ENCODE data around the gene PTPN7. TPM values are rescaled to one million over a fixed set of nuclear protein-coding genes. Genes with fewer than 3 reads are reported as not detected.
"Not testable (repeated sequence)": the region's sequence is repeated elsewhere in the genome, so short reads cannot be mapped to it uniquely, and the experiment has no call there.

Gene PTPN7
- total RNA-seq, 1 donor from 2014 or later = 1.2 TPM

DNA sequence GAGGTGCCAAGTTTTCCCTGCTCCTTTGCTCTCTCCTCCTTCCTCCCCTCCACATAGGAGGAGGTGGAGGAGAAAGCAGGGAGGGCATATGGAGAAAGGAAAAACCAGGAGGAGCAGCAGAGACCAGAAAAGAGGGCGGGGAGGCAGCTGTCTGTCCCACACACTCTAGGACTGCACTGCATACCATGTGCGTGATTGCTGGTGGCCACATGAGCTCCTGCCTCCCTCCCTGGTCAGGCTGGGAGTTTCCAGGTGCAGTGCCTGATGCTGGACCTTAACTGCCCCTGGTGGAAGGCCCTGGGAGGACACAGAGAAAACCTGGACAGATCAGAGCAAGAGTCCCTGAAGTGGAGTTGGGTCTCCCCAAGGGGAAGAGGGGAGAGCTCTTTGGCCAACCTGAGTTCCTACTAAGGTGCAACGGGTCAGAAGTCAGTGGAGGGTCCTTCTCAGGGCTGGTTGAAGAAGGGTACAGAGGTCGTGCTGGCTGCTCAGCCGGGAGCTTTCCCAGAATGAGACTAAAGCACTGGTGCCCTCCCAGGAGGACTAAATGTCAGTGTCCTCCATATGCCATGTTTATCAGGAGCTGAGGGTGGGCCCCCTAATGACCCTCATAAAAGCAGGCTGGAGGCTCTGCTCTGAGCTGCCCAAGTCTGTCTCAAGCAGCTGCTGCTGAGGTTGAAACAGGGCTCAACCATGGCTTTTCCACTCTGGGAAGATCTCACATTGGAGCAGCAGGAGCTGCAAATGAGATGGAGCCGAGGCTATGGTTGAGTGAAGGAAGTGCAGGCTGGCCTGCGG, 29.7 kb upstream of the PTPN7 start:
- no peak for DNase-seq (ENCODE audit: low spot score)

- peak; percentile 61 for DNase-seq (ENCODE audit: low spot score)
These were observed 28.8 kb upstream of the PTPN7 start for GRCh38 chr1:202189001-202189790.

DNA sequence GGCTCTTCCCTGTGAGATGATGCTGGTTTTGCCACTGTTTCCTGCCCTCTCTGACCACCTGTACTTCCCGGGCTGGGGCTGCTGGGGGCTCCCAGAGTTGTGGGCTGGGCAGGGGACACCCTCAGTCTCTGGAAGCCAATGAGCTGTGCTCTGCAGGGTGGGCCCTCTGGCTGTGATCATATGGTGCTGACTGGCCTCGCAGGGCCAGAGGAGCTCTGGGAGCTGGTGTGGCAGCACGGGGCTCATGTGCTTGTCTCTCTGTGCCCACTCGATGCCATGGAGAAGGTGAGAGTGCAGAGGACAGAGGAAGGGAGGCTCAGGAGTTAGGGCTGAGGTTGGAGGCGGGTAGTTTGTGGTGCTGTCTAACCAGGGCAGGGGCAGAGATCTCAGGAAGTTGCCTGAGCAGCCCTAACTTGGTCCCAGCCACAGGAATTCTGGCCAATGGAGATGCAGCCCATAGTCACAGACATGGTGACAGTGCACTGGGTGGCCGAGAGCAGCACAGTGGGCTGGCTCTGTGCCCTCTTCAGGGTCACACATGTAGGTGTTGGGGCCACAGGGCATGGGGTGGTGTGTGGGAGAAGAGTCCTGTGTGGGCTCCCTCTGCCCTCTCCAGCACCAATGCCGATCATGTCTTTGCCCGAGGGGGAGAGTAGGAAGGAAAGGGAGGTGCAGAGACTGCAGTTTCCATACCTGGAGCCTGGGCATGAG, 27.4 kb upstream of the PTPN7 start:
- no peak for DNase-seq (ENCODE audit: low spot score)

DNA sequence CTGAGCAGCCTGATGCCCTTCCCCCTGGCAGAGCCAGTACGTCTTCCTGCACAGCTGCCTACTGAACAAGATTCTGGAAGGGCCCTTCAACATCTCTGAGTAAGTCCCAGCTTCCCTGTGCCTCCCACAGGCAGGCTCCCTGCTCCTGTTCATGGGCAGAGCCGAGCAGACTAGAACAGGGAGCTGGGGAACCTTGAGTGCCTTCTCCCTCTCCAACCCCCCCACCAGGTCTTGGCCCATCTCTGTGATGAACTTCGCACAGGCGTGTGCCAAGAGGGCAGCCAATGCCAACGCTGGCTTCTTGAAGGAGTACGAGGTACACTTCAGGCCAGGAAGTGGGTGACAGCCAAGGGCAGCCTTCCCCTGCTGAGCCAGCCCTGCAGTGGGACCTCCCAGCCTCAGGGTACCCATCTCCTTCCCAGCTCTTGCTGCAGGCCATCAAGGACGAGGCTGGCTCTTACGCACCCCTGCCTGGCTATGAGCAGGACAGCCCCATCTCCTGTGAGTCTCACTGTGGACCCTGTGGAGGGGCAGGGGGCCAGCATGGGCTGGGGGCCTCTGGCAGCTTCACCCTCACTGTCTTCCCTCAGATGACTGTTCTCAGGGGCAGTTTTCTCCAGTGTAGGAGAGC, 26.8 kb upstream of the PTPN7 start:
- DNase-seq (ENCODE audit: low spot score) = no peak

GRCh38 chr1:202186327-202186726, 25.9 kb upstream of the PTPN7 start:
- no peak for DNase-seq (ENCODE audit: low spot score)

GRCh38 chr1:202184750-202185460, 24.5 kb upstream of the PTPN7 start:
- DNase-seq (ENCODE audit: low spot score) = peak; percentile 85

GRCh38 chr1:202182040-202182877, 21.9 kb upstream of the PTPN7 start:
- peak; percentile 45 for DNase-seq (ENCODE audit: low spot score)

GRCh38 chr1:202181586-202181985, 21.2 kb upstream of the PTPN7 start:
- no peak for DNase-seq (ENCODE audit: low spot score)

- DNase-seq (ENCODE audit: low spot score) = not testable (repeated sequence)
These were observed 20.3 kb upstream of the PTPN7 start for GRCh38 chr1:202180751-202181139.

GRCh38 chr1:202179828-202180750, 19.7 kb upstream of the PTPN7 start:
- DNase-seq (ENCODE audit: low spot score) = no peak

GRCh38 chr1:202176949-202177927, 16.8 kb upstream of the PTPN7 start:
- no peak for DNase-seq (ENCODE audit: low spot score)

DNA sequence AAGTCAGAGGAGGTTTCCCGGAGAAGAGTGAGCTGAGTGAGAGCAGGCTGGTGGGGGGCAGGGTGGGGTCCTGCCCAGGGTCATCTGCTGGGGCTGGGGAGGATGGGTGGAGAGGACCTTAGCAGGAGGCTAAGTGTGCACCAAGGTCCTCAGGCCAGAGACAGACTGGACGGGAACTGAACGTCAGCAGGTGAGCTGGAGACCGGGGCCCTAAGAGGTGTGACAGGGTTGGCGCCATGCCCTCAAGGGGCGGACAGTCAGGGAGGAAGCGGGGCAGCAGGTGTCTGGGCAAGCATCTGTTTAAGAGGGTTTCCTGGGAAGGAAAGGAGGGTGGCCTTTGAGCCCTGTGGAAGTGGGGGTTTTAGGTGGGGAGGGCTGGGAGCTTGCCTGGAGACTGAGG, 13.6 kb upstream of the PTPN7 start:
- DNase-seq (ENCODE audit: low spot score) = no peak

GRCh38 chr1:202172015-202172355, 11.6 kb upstream of the PTPN7 start:
- DNase-seq (ENCODE audit: low spot score) = no peak

DNA sequence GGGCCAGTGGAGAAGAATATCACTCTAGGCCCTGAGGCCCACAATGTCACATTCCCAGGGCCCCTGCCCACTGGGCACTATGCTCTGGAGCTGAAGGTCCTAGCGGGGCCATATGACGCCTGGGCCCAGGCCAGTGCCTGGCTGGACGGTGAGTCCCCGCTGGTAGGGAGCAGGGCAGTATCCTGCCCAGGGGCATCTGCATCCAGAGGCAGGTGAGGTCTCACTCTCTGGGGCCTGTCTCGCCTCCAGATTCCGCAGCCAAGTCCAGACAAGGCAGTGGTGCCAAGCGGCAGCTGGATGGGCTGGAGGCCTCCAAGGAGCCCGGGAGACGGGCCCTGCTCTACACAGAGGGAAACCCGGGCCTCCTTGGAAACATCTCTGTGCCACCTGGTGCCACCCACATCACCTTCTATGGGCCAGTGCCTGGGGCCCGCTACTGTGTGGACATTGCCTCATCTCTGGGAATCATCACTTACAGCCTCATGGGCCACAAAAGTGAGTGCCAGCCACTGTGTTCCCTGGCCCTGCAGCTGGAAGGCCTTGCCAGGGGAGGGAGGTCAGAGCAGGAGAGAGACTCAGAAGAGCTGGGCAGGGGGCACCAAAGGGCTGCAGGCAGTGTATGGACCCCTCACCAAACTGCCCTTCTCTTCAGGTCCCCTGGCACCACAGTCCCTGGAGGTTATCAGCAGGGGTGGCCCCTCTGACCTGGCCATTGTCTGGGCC, 11.1 kb upstream of the PTPN7 start:
- no peak for DNase-seq (ENCODE audit: low spot score)

DNA sequence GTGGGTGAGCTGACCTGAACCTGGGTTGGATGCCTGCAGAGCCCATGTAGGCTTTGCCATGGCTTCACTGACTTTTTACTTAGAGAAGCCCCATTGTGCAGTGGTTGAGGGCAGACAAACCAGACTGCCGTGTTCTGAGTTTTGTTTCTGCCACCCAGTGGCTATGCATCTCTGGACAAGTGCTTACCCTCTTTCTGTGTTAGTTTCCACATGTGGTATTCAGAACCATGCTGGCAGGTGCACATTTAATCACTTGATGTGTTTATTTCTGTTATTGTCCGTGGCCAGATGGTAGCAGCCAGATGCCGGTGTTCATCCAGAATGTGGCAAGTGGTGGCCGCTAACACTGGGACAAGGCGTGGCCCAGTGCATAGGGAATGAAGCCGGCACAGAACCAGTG, 10.3 kb upstream of the PTPN7 start:
- no peak for DNase-seq (ENCODE audit: low spot score)

- DNase-seq (ENCODE audit: low spot score) = no peak
These were observed 8.5 kb upstream of the PTPN7 start for GRCh38 chr1:202168861-202169260.

- DNase-seq (ENCODE audit: low spot score) = peak; percentile 88
These were observed 7.5 kb upstream of the PTPN7 start for GRCh38 chr1:202167708-202168415.

Data from umbilical cord (tissue), 2 donors.